ENCODE measurements around the gene MYG1. TPM values are rescaled to one million over a fixed set of nuclear protein-coding genes. Genes with fewer than 3 reads are reported as not detected.

Gene MYG1
- 35.3 TPM for total RNA-seq
- long read RNA-seq, transcript C12orf10-208 (4 exons, 813 nt): minor isoform, 7 of 53 reads
- long read RNA-seq, transcript C12orf10-201 (7 exons, 1,192 nt): major isoform, 38 of 53 reads
- long read RNA-seq, transcript C12orf10-205 (6 exons, 1,369 nt): minor isoform, 6 of 53 reads
- long read RNA-seq, partial matches to known transcripts: 0 of 53 reads
- long read RNA-seq, other reads (novel, unspliced or antisense): 1 of 53 reads

- DNase-seq (peak; percentile 94), ATAC-seq (peak; percentile 90 to 91)
- Histone ChIP-seq H3K27me3 (ENCODE audit: low read depth) (no peaks in the 10 kb centered on the region), H3K4me3 (peak within 1 kb of the TSS; percentile 85), H3K9me3 (no peaks in the 10 kb centered on the region), H3K36me3 (peaks cover 51% of the 10 kb centered on the region), H3K4me1 (peaks cover 63% of the 10 kb centered on the region), H3K27ac (peak within 1 kb of the TSS; percentile 92)
- peak; percentile 23 for TF ChIP-seq CTCF (IDR thresholded peaks at IDR 0.05)
- intact Hi-C loops (cut with DNase I): no loop called here
Observed at GRCh38 chr12:53299454-53300180, at the start of gene MYG1. Gene MYG1, plus strand, starts transcription at chr12:53299695. Its CDS starts 43 bp downstream, at chr12:53299738.

- TF ChIP-seq CTCF (IDR thresholded peaks at IDR 0.05): peak; percentile 31
- DNase-seq: peak; percentile 83
- peaks cover 19% of the 10 kb centered on the region for H3K36me3 ChIP-seq
- no peaks in the 10 kb centered on the region for H3K9me3 ChIP-seq
- no peaks in the 10 kb centered on the region for H3K27me3 ChIP-seq (ENCODE audit: low read depth)
- H3K4me1 ChIP-seq: peaks cover 30% of the 10 kb centered on the region
- H3K27ac ChIP-seq: peak overlapping the region; percentile 87
- peak overlapping the region; percentile 84 for H3K4me3 ChIP-seq
- peak; percentile 94 to 96 for ATAC-seq
- intact Hi-C loops (cut with DNase I): no loop called here
Observed at GRCh38 chr12:53251477-53252348, 47.8 kb upstream of the MYG1 start.

GRCh38 chr12:53252349-53252916 is 47.1 kb upstream of the MYG1 start:
- no peaks in the 10 kb centered on the region for H3K27me3 ChIP-seq (ENCODE audit: low read depth)
- H3K36me3 ChIP-seq: peaks cover 19% of the 10 kb centered on the region
- H3K27ac ChIP-seq: peak overlapping the region; percentile 87
- intact Hi-C loops (cut with DNase I): no loop called here
- ATAC-seq: peak; percentile 53 to 60
- DNase-seq: peak; percentile 68
- no peaks in the 10 kb centered on the region for H3K9me3 ChIP-seq
- peak overlapping the region; percentile 84 for H3K4me3 ChIP-seq
- no peak for TF ChIP-seq CTCF (IDR thresholded peaks at IDR 0.05)
- H3K4me1 ChIP-seq: peaks cover 30% of the 10 kb centered on the region

- ATAC-seq (no peak), DNase-seq (no peak)
- peaks cover 30% of the 10 kb centered on the region for H3K4me1 ChIP-seq
- TF ChIP-seq CTCF (IDR thresholded peaks at IDR 0.05): no peak
- H3K4me3 ChIP-seq: peak overlapping the region; percentile 84
- H3K27ac ChIP-seq: peak overlapping the region; percentile 87
- no peaks in the 10 kb centered on the region for H3K9me3 ChIP-seq
- peaks cover 19% of the 10 kb centered on the region for H3K36me3 ChIP-seq
- intact Hi-C loops (cut with DNase I): no loop called here
- H3K27me3 ChIP-seq (ENCODE audit: low read depth): no peaks in the 10 kb centered on the region
Observed at GRCh38 chr12:53253298-53253697, 46.2 kb upstream of the MYG1 start.
